A673 (cell line): ENCODE measurements around the gene FOLR3.

ENCODE experiments used
- CTCF ChIP-seq: fragments of 300-800, 200-600 bp; sonication (generic); conservative IDR thresholded peaks from 2 replicates; pipeline ENCODE4 v1.5.1; 2017; ENCODE audit warnings: low read depth, mild to moderate bottlenecking, antibody characterized with exemption, low read length, moderate library complexity, mixed read lengths
- EZH2 ChIP-seq: fragments of 200-600 bp; sonication (generic); IDR thresholded peaks from 2 replicates; pipeline ENCODE4 v1.6.1; 2017; ENCODE audit warnings: borderline replicate concordance, low read depth, mild to moderate bottlenecking, mixed read lengths, antibody characterized with exemption, low read length; ENCODE audit not compliant: poor library complexity, severe bottlenecking

- TF ChIP-seq EZH2 (no peak), CTCF (no peak)
Measured at GRCh38 chr11:72127923-72128322, 7.6 kb upstream of the FOLR3 start.
